ENCODE data around the gene FAM229A. TPM values are rescaled to one million over a fixed set of nuclear protein-coding genes. Genes with fewer than 3 reads are reported as not detected.

Gene FAM229A
- total RNA-seq, 1 experiment from 2014 or later: 5.6 TPM

- Histone ChIP-seq H3K79me2 (ENCODE audit: insufficient read depth, low read length) (no peaks in the 10 kb centered on the region; the same call in 1 of the 2 replicates), H3K14ac (ENCODE audit: insufficient read depth, low read length) (no peak overlapping the region), H2AK5ac (ENCODE audit: insufficient read length, low read length) (no peak overlapping the region), H4K20me1 (ENCODE audit: control insufficient read depth, insufficient read depth, insufficient read length) (no peaks in the 10 kb centered on the region), H3K23ac (ENCODE audit: insufficient read length, low read depth, low read length) (no peak overlapping the region), H3K23me2 (ENCODE audit: insufficient read length, low read depth, low read length, poor library complexity, severe bottlenecking) (no peaks in the 10 kb centered on the region), H3K27me3 (ENCODE audit: insufficient read depth, low read length) (no peaks in the 10 kb centered on the region), H2AFZ (ENCODE audit: low read length) (no peak overlapping the region), H3K79me1 (ENCODE audit: insufficient read depth, low read depth, low read length, poor library complexity, severe bottlenecking) (peaks cover 5% of the 10 kb centered on the region), H3K4me2 (ENCODE audit: insufficient read depth, insufficient read length, low read length) (no peak overlapping the region), H3K56ac (ENCODE audit: insufficient read length, low read depth, low read length) (no peak overlapping the region), H2BK12ac (ENCODE audit: insufficient read length, low read depth, low read length) (no peak overlapping the region), H2BK120ac (ENCODE audit: low read depth, low read length, poor library complexity, severe bottlenecking) (no peak overlapping the region), H3K9me3 (ENCODE audit: control insufficient read depth, low read depth, low read length) (no peaks in the 10 kb centered on the region), H4K8ac (replicated peaks; ENCODE audit: insufficient read length, low read depth, low read length) (no peak overlapping the region), H2BK20ac (ENCODE audit: low read depth, low read length, poor library complexity, severe bottlenecking) (no peak overlapping the region), H3T11ph (ENCODE audit: low read length) (no peak overlapping the region), H3K27ac (ENCODE audit: insufficient read length, low read depth, low read length) (no peak overlapping the region), H2BK15ac (ENCODE audit: low read depth, low read length) (no peak overlapping the region), H3K4me1 (ENCODE audit: insufficient read depth, low read length) (peaks cover 5% of the 10 kb centered on the region; the same call in 1 of the 2 replicates), H3K18ac (ENCODE audit: insufficient read length, low read depth, low read length) (no peak overlapping the region), H3K4ac (ENCODE audit: low read depth, low read length) (no peak overlapping the region), H3K9ac (ENCODE audit: extremely low read depth, insufficient read length, low read length) (no peak overlapping the region), H4K91ac (ENCODE audit: insufficient read length, low read depth, low read length) (no peak overlapping the region), H4K5ac (ENCODE audit: insufficient read length, low read depth, low read length) (no peak overlapping the region), H2BK5ac (ENCODE audit: insufficient read length, low read length) (no peak overlapping the region)
- no peak for TF ChIP-seq CTCF (conservative IDR thresholded peaks at IDR 0.05)
- H3K36me3 Mint-ChIP-seq (ENCODE audit: insufficient read depth in 1 of 3, low read depth in 3 of 3): peaks cover 15 to 41% (median 38%) of the 10 kb centered on the region in 3 experiments
- H3K27me3 Mint-ChIP-seq (ENCODE audit: low read depth): no peaks in the 10 kb centered on the region
- no peak overlapping the region for H3K27ac Mint-ChIP-seq
- DNase-seq: no peak
- peaks cover 6 to 7% of the 10 kb centered on the region in 2 experiments for H3K4me1 Mint-ChIP-seq
- H3K9me3 Mint-ChIP-seq: no peaks in the 10 kb centered on the region; a peak in 1 of 5 replicates
- no peak overlapping the region for H3K4me3 Mint-ChIP-seq
- WGBS (ENCODE audit: extremely low coverage, insufficient read length, low lambda C conversion rate): no CpG with 5 or more reads among the region's 6 CpGs
These were observed 26.4 kb upstream of the FAM229A start for GRCh38 chr1:32388641-32389040.
